GM10266 (cell line): ENCODE measurements around the gene EXO1.

ENCODE experiments used
- DNase-seq: peaks from one replicate; pipeline ENCODE4 v3.0.0; 2012; ENCODE audit errors: extremely low spot score
- TF ChIP-seq, protein P1 (sequence below): IDR thresholded peaks from 2 replicates; pipeline ENCODE4 v1.5.1; 2012; ENCODE audit warnings: mild to moderate bottlenecking, low read depth; ENCODE audit not compliant: control insufficient read depth, insufficient read depth; ENCODE audit errors: missing control alignments

Gene EXO1

DNA sequence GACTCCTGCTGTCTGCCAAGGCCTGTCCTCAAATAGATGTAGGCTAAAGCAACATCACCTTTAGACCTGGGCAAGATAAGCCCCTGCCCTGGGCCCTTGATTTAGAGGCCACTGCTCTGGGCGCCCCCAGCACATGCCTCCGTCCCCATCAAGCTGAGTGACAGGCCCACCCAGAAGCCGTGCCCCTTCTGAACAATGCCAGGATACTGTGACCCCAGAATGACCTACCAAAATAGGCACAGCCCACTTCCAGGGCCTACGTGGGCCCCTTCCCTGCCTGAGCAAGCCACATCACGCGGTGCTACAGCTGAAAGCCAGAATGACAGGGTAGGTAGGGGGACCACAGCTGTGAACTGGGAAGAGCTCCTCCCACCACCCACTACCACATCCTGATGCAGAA lies 84.8 kb downstream of the EXO1 start:
- DNase-seq: no peak
- TF ChIP-seq, protein P1, sequence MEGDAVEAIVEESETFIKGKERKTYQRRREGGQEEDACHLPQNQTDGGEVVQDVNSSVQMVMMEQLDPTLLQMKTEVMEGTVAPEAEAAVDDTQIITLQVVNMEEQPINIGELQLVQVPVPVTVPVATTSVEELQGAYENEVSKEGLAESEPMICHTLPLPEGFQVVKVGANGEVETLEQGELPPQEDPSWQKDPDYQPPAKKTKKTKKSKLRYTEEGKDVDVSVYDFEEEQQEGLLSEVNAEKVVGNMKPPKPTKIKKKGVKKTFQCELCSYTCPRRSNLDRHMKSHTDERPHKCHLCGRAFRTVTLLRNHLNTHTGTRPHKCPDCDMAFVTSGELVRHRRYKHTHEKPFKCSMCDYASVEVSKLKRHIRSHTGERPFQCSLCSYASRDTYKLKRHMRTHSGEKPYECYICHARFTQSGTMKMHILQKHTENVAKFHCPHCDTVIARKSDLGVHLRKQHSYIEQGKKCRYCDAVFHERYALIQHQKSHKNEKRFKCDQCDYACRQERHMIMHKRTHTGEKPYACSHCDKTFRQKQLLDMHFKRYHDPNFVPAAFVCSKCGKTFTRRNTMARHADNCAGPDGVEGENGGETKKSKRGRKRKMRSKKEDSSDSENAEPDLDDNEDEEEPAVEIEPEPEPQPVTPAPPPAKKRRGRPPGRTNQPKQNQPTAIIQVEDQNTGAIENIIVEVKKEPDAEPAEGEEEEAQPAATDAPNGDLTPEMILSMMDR: no peak

DNA sequence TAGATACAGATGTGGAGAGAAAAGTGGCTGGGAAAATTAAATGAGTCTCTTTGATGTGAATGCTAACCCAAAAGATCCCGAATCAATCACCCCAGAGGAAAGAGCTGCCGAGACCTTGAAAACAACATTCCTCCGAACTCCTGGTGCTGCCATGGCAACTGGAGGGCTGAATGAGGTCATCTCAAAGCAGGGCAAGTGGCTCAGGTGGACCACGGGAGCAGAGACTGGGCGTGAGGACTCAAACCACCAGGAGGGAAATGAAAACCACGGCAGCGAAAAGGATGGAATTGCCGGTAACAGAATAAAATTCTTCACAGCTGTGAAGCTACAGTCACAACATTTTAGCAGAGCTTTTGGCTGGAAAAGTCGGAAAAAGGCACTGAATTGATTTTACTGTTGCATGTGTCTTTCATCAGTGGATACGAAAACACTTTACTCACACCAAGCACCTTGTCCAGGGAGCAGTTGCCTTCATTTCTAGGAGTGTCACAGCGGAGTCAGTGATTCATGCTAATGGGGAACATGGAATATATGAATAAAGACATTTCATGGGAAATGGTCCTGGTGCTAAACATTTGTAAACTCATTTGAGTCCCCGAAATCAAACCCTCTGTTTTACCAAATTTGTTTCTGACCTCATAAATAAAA lies 86.3 kb downstream of the EXO1 start:
- no peak for DNase-seq
- TF ChIP-seq, protein P1: no peak

DNA sequence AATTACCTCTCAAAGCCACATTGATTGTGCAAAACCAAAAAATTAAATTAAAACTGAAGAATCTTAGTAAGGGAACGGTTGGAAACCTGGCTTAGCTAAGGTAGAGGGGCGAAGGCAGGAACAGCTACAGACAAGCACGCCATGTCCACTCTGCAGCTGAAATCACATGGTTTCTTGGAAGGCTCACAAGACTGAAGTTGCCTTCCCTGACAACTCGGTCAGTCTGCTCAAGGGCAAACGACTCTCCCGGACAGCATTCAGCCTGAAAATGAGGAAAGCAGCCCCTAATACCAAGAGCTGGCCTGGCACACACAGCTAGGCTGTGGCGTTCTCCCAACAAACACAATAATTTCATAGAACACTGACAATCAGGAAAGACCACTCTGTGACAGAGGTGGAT lies 86.9 kb downstream of the EXO1 start:
- TF ChIP-seq, protein P1: no peak
- no peak for DNase-seq
